ENCODE data around the gene PRDX2. TPM values are rescaled to one million over a fixed set of nuclear protein-coding genes. Genes with fewer than 3 reads are reported as not detected.
"Not testable (repeated sequence)": the region's sequence is repeated elsewhere in the genome, so short reads cannot be mapped to it uniquely, and the experiment has no call there.

Gene PRDX2
- total RNA-seq = 319 TPM

DNA sequence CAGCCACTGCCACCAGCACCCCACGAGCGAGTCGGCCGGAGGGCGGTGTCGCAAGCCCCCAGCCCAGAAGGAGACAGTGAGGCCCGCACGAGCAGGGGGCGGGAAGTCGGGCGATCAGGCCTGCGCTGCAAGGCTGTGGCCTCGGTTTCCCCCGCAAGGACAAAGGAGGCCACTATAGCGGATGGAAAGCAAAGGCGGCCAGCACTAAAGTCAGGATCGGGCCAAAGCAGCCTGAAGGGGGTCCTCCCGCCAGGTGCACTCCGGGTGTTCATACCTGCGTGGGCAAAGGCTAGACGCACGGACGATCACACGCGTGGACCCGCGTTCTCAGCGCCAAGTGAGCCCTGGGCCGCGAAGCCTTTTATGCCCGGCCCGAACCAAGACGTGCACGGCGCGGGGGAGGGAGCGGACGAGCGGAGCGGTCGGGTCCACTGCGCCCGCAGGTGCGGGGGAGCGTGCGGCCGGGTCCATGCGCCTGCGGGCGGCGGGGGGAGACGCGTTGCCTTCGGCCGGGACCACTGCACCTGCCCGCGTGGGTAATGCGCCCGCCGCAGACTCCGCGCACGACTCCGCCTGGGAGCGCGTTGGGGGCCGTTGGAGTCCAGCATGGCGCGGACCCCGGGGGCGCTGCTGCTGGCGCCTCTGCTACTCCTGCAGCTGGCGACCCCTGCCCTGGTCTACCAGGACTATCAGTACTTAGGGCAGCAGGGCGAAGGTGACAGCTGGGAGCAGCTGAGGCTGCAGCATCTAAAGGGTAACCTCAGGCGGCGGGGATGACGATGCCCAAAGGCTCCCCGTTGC lies at the start of gene PRDX2, which contains the start of gene THSD8:
Gene PRDX2 (minus strand): TSS at position 335 of the 801 bp plus-strand sequence. CDS start 539 bp downstream, outside the sequence.
Gene THSD8 (plus strand): TSS at position 604 of the 801 bp plus-strand sequence. CDS start 3 bp downstream, at position 607.
- DNase-seq (ENCODE audit: low spot score) = peak; percentile 75

DNA sequence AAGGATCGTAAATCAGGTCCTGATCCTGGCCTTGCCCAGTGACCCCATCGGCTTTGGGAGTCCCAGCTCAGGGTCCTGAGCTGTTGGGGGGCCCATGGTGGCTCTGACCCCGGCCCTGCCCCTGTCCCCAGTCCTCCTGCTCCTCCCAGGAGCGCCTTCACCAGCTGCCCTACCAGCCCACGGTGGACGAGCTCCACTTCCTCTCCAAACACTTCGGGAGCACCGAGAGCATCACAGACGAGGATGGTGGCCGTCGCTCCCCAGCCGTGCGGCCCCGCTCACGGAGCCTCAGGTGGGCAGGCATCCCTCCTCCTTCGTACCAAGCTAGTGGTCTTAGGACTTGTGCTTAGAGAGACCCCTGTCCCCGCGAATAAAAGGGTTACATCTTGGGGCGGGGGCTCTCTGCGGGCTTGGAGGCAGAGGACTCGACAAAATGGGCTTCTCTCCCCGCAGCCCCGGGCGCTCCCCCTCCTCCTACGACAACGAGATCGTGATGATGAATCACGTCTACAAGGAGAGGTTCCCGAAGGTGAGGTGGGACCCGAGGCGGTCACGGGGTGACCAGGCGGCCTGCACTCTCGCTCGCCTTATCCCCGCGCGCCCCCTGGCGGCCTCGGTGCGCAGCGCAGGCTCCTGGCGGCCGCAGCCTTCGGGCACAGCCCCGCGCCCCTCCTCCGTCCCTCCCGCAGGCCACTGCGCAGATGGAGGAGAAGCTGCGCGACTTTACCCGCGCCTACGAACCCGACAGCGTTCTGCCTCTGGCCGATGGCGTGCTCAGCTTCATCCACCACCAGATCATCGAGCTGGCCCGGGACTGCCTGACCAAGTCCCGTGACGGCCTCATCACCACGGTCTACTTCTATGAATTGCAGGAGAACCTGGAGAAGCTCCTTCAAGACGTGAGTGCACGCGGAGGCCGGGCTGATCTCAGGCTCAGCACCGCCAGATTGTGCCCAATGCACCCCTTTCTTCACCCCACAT lies 45.8 kb upstream of the PRDX2 start:
- peak; percentile 81 for DNase-seq (ENCODE audit: low spot score)

DNA sequence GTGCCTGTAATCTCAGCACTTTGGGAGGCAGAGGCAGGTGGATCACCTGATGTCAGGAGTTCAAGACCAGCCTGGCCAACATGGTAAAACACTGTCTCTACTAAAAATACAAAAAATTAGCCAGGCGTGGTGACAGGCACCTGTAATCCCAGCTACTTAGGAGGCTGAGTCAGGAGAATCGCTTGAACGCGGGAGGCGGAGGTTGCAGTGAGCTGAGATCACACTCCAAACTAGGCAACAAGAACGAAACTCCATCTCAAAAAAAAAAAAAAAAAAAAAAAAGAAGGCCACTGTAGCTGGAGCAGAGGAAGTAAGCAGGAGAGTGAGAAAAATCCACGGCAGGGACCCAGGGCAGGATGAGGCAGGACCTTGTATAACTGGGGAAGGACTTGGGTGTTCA lies 45.0 kb upstream of the PRDX2 start:
- DNase-seq (ENCODE audit: low spot score) = not testable (repeated sequence)

DNA sequence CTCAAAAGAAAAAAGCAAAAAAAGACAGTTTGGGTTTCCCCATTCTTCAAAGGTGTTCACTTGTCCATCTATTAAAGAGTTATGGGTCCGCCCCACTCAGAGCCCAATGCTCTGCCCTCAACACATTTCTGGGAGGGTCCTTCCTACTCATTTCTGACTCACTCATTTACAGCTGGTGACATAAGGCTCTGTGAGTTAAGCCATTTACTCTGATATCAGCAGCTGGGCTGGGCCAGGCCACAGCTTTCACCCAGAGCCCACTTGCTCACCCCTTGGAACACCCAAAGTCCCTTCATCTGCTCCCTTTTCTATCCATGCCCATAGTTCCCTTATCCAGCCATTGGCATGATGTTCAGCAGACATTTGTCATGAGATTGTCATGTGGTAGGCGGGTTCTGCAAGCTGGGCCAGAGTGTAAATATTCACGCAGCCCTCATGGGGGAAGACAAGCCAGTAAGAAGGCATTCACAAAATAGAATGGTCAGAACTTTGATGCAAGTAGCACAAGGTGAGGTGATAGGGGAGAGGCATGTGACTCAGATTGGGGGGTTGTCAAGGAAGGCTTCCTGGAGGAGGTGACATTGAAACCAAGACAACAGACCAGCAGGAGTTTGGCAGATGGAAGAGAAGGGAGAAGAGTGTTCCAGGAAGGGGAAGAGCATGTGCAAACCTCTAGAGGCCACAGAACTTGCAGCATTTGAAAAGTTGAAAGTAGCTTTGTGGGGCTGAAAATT lies 42.6 kb upstream of the PRDX2 start:
- no peak for DNase-seq (ENCODE audit: low spot score)

DNA sequence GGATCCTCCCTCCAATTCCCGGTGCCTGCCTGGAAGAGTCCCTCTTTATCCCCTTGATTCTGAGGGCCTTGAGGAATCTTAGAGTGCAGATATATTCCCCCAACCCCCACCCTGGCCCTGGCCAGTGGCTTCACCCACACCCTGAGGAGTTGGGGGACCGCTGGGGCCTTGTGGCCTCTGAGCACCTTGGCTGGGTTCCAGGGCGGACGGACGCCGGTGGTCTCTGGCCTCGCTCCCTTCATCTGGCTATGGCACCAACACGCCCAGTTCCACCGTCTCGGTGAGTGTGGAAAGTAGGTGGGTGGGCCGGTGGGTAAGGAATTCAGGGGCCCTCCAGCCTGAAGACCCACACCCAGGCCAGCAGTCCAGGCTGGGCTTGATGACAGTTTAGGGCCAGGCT lies 41.7 kb upstream of the PRDX2 start:
- DNase-seq (ENCODE audit: low spot score) = no peak

DNA sequence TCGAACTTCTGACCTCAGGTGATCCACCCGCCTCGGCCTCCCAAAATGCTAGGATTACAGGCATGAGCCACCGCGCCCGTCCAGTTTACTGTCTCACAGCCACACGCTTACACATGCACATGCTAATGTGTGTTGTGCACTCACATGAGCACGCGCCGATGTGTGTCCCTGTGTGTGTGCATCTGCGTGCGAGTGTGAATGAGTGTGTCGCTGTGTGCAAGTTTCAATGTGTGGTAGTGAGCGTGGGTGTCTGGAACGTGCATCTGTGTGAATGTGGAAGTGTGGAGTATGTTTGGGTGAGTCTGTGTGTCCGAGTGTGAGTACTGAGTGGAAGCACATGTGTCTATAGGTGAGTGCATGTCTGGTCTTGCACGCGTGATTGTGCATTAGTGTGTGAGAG lies 40.9 kb upstream of the PRDX2 start:
- no peak for DNase-seq (ENCODE audit: low spot score)

DNA sequence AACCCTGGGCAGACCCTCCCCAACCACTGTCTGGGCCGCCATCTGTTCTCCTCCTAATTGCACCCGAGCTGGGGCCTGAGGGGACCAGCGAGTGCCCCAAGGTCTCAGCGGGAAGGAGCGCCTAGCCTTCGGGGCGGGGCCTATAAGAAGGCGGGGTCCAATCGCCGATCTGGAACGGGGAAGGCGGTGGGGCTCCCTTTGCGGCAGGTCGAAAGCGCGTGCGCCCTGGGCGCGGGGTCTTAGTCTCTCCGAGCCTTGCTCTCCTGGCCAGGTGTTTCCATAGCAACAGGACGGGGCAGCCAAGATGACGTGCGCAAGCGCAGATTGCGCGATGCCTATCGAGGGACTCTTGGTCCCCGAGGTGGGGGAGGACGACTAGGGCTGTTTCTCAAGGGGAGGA lies 39.5 kb upstream of the PRDX2 start:
- no peak for DNase-seq (ENCODE audit: low spot score)

DNA sequence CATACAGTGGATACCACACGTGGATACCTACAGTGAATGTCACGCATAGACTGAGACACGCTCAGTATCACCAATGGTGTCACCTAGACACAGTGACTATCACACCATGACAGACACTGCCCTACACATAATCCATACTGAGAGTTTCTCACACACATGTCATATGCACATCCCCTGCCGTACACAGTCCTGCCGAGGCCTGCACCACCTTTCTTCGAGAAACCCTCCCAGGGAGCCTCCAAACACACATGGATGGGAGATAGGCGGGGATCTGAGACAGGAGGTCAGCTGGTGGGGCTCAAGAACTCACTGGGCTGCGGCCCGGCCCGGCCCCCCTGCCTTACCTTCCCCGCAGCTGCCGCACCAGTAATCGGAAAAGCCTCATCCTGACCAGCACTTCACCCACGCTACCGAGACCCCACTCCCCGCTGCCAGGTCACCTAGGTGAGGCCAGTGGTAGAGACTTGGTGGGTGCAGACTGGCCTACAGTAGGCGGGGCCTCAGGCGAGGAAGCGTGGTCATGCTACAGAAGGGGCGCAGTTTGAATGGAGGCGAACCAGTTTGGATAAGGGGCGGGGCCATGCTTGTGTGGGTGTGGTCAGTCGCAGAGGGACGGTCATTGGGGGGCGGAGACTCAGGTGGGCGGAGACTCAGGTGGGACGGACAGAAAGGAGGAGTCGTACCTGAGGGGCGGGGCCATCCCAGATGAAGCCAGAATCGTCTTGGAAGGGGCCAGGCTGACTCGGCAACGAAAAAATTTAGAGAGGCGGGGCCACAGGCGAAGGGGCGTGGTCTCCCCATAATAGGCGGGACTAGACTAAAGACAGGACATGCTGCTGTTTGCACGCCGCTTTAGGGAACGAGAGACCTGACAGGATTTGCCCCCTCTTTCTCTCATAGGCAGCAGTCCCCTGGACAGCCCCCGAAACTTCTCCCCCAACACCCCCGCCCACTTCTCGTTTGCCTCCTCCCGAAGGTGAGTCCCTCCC lies 38.8 kb upstream of the PRDX2 start:
- peak; percentile 35 for DNase-seq (ENCODE audit: low spot score)

DNA sequence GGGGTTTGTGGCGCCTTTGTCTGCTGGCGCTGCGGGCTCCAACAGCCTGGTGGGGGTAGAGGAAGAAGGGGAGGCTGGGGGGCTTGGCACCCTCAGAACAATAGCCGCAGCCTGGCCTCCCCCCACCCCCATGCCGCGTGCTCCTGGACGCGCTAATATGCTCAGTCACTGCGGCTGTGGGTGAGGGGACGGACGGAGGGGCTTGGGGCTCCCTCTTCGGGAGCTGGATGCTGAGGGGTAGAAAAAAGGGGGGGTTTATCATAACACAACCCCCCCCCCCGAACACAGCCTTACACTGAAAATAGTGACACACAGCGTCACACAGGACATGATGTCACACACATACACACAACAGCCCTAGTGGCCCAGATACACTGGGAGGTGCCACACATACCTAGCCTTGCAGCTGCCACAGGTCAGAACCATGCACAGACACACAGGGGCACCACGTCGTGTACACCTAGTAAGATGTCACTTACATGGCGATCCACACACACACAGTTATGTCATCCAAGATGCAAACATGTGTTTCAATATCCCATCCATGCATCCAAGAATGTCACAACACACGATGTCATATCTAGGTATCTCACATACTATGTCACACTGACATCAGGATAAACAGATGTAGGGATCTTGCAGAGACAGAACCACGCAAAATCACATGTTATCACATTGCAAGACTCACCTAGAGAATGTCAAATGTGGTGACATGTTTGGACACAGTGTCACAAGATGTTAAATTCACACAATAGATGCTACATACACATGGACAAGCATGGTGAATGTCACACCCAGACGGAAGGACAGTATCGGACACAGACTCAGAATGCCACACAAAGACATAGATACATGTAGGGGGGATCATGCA lies 37.5 kb upstream of the PRDX2 start:
- DNase-seq (ENCODE audit: low spot score) = no peak

DNA sequence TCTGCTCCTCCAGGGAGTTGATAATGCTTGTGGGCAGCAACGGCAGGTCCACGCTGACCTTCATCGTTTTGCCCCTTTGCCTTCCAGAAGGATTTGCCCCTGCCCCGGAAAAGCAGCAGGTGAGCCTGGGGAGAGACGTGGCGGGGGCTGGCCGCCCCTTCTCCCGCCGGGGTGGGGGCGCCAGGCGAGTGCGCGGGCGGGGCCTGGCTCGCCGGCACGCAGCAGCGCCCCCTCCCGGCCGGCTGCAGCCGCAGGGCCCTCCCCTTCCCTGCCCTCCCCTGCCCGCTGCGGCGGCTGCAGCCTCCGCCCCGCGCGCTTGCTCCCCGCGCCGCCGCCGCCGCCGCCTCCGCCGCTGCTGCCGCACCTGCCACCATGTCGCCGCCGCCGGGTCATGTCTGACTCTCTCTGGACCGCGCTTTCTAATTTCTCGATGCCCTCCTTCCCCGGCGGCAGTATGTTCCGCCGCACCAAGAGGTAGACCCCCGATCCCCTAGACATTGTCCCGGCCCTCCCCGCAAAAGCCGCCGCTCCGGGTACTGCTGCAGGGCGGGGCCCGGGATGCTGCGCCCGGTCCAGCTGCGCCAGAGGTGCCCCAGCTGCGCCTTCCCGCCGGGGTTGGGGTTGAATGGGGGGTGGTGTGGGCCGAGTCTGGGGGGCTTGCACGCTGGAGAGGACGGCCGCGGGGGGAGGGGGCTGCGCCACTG lies 36.7 kb upstream of the PRDX2 start, which contains the start of gene MAST1:
Gene MAST1 (plus strand): TSS at position 334 of the 704 bp plus-strand sequence. CDS start 58 bp downstream, at position 392.
- DNase-seq (ENCODE audit: low spot score) = no peak

DNA sequence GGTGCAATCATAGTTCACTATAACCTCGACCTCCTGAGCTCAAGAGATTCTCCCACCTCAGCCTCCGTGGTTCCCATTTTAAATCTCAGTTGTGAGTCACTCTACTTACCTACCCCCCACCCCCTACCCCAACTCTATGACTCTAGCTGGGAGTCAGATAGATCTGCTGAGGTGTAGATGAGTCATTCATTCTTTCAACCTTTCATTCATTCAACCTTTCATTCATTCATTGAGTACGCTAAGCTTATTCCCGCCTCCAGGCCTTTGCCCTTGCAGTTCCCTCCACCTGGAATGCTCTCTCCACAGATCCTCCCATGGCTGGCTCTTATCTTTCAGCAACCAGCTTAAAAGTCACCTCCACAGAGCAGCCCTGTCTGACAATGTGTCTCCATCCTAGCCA lies 35.6 kb upstream of the PRDX2 start:
- no peak for DNase-seq (ENCODE audit: low spot score)

DNA sequence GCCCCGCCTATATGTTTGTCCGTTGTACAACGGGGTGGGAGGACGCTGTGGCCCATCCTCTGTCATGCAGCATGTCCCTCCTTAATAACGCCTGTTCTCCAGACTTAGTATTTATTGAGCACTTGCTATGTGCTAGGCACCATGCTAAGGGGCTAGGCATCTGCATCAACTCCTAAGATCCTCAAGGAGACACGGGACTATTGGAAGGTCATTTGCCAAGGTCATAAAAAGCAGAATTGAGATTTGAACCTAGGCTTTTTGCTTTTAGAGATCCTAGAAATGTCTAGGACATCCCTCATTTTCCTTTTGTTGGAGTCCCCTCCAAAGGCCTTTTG lies 34.9 kb upstream of the PRDX2 start:
- no peak for DNase-seq (ENCODE audit: low spot score)

DNA sequence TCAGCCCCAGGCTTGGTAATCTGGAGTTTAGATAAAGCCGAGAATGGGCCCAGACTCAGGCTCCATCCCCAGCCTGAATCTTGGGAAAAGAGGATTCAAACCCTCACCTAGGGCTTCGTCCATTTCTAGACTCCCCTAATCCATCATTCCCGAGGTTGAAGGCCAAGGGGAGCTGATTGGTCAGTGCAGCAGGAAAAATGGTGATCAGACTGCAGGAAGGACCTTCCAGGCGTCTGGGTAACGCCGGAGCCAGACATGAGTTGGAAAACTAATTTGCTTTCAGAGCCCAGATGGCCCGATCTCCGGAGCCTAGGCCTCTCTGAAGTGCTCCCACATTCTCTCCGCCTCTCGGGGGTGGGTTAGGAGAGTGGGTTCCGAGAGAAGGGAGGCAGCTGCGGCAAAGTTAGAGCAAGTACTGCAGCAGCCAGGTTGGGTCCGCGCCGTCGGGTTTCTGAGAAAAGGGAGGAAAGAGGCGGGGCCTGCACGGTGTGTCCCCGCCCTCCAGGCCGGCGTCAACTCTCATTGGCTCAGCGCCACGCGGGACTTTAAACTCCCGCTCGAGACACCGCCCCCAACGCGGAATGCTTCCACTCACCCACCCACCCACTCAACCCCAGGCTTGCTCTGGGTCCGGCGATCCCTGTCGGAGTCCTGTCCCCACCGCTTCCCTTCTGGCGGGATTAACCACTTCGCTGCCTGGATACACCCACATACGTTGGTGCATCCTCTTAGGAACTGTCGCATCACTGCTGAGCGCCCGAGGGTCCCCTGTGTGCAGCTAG lies 33.6 kb upstream of the PRDX2 start:
- DNase-seq (ENCODE audit: low spot score) = no peak

DNA sequence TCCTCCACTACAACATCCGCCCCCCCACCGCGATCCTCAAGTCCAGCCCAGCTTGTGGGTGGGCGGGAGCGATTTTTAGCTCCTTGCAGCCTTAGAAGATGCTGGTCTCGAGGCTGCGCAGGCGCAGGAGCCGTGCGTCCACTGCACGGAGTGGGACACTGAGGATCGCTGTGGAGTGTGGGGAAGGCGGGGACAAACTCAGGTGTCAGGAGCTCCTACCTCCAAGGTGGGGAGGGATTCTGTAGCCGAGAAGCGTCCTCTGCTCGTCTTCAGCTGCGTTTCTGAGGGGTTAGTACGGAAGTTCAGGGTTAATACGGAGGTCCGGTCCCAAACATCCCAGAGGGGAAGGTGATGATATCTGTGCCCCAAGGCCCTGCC lies 33.0 kb upstream of the PRDX2 start, which contains the start of gene RTBDN:
Gene RTBDN (minus strand): TSS at position 14 of the 378 bp plus-strand sequence. CDS start 4,600 bp downstream, outside the sequence.
- no peak for DNase-seq (ENCODE audit: low spot score)

DNA sequence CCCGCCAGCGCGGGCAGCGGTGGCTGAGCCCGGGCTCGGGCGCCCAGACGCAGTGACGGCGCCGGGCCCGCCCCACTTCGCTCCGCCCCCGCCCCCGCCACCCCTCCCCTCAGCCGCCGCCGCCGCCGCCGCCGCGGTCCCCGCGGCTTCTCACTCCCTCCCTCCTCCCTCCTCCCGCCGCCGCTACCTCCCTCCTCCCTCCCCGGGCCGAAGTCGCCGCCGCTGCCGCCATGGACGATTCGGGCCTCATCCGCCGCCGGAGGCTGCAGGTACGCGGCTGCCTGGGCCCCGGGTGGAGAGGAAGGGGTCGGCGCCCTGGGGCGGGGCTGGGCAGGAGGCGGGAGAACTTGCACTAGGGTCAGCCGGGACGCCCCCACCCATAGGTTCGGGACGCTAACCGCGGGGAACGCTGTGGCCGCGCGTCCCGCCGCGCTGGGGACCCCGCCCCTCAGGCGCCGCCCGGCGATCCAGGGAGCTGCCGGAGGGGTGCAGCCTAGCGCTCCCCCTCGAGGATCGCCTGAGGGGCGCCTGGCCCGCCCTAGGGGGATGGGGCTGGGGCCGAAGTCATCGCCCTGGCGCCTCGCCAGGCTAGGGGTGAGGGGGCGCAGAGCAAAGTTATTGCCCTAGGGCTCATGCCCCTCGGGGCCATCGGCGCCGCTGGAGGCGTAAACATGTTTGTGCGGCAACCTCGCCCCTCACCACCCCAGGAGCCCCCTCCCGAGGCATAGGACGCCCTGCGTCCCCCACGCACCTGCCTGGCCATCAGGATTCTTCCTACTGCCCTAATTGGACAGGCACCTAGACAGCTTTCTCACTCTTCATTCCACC lies 32.4 kb upstream of the PRDX2 start:
- no peak for DNase-seq (ENCODE audit: low spot score)

DNA sequence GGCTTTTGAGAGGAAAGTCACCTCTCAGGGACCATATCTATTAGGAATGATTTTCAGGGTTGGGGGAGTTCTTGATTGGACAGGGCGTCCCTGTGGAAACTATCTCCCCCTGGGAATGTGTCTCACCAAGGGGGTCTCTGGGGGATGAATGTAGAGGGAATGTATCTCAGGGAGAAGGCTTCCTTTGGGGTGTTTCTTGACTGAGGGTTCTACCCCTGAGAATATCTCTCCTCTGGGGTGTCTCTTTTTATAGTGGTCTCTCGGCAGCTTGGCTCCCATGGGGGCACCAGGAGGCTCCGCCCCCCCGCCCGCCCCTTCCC lies 31.8 kb upstream of the PRDX2 start:
- no peak for DNase-seq (ENCODE audit: low spot score)

DNA sequence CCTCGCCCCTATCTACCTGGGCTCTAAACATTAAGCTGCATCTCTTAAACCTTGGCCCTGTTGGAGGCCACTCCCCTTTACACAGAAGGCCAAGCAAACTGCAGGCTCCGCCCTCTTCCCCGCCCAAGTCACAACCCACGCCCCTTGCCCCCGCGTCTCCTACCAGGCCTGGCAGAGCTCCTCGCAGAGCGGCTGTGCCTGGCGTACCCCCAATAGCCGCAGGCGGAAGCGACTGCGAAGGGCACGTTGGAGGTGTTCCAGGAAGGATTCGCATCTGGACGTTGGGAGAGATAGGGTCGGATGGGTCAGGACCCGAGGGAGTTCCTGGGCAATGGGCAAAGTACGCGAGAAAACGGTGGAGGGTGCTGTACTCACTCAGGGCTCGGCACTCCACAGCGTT lies 26.9 kb upstream of the PRDX2 start:
- DNase-seq (ENCODE audit: low spot score) = no peak
